Esophagus (tissue), 2 donors: ENCODE results near the gene CCDC120. TPM values are rescaled to one million over a fixed set of nuclear protein-coding genes. Genes with fewer than 3 reads are reported as not detected.

Source experiments
- H3K27ac ChIP-seq, 2 donors: one replicate each; pipeline ENCODE4 v1.5.1; 2013; ENCODE audit warnings: low read depth in 2 of 2, mild to moderate bottlenecking in 2 of 2, inconsistent platforms in 1 of 2, low read length in 1 of 2, moderate library complexity in 1 of 2
- H3K27me3 ChIP-seq, 2 donors: one replicate each; pipeline ENCODE4 v1.6.1; 2013; ENCODE audit warnings: low read length in 2 of 2, control low read depth in 1 of 2, mild to moderate bottlenecking in 1 of 2; ENCODE audit not compliant: insufficient read depth in 2 of 2, control insufficient read depth in 1 of 2
- H3K36me3 ChIP-seq, 2 donors: one replicate each; pipeline ENCODE4 v1.6.1; 2013; ENCODE audit warnings: low read length in 1 of 2; ENCODE audit not compliant: control insufficient read depth in 2 of 2, insufficient read depth in 2 of 2
- H3K4me1 ChIP-seq, 2 donors: one replicate each; pipeline ENCODE4 v1.6.1; 2013; ENCODE audit warnings: low read length in 1 of 2; ENCODE audit not compliant: control insufficient read depth in 2 of 2, insufficient read depth in 2 of 2
- H3K4me3 ChIP-seq, 2 donors: one replicate each; pipeline ENCODE4 v1.5.1; 2013; ENCODE audit warnings: low read length in 2 of 2, mild to moderate bottlenecking in 2 of 2, low read depth in 1 of 2, moderate library complexity in 1 of 2
- H3K9me3 ChIP-seq, 2 donors: one replicate each; pipeline ENCODE4 v1.6.1; 2013; ENCODE audit warnings: mild to moderate bottlenecking in 2 of 2, low read depth in 1 of 2, low read length in 1 of 2, moderate library complexity in 1 of 2; ENCODE audit not compliant: control insufficient read depth in 2 of 2, insufficient read depth in 1 of 2
- WGBS, 2 donors: extraction: QIAGEN DNeasy Blood & Tissue Kit; methylation state at CpG; one replicate each; pipeline ENCODE4 v1.1.7; 2013; 5-methylcytosine and 5-hydroxymethylcytosine counted together
- polyA plus RNA-seq, 2 donors: library from polyadenylated mRNA; stranded (reverse); fragments of 200-250 nt; gene quantifications; one replicate each; pipeline ENCODE4 v1.2.3, GENCODE V29; 2013
- donor health status: healthy with polysubstance abuse.
- donor health status: Bipolar disorder and iron deficiency.

The CCDC120 gene
- polyA plus RNA-seq, 2 donors, result 23.1 to 27.9 TPM

GRCh38 chrX:49061916-49062315, 3.1 kb downstream of the CCDC120 start:
- no peak overlapping the region for H3K27ac ChIP-seq
- no peaks in the 10 kb centered on the region for H3K4me1 ChIP-seq
- H3K4me3 ChIP-seq, result no peak overlapping the region
- 67 to 79% methylated on average over 10 of the region's 10 CpGs for WGBS, 2 donors
- H3K36me3 ChIP-seq, result peaks cover 0 to 11% of the 10 kb centered on the region in 2 donors
- no peaks in the 10 kb centered on the region for H3K27me3 ChIP-seq
- H3K9me3 ChIP-seq, result no peaks in the 10 kb centered on the region

GRCh38 chrX:49063715-49064114, 4.9 kb downstream of the CCDC120 start:
- Histone ChIP-seq H3K4me3 (no peak overlapping the region), H3K27me3 (no peaks in the 10 kb centered on the region), H3K9me3 (no peaks in the 10 kb centered on the region), H3K36me3 (peaks cover 0 to 14% of the 10 kb centered on the region in 2 donors), H3K4me1 (no peaks in the 10 kb centered on the region), H3K27ac (no peak overlapping the region)
- 95% methylated on average over 9 of the region's 9 CpGs for WGBS, 2 donors

- H3K4me3 ChIP-seq, result no peak overlapping the region
- WGBS, 2 donors, result 90 to 92% methylated on average over 17 to 20 of the region's 20 CpGs
- peaks cover 0 to 17% of the 10 kb centered on the region in 2 donors for H3K36me3 ChIP-seq
- H3K27ac ChIP-seq, result no peak overlapping the region
- H3K27me3 ChIP-seq, result no peaks in the 10 kb centered on the region
- no peaks in the 10 kb centered on the region for H3K9me3 ChIP-seq
- H3K4me1 ChIP-seq, result no peaks in the 10 kb centered on the region
Observed at GRCh38 chrX:49064303-49064702, 5.5 kb downstream of the CCDC120 start.

GRCh38 chrX:49064735-49065134, 5.9 kb downstream of the CCDC120 start:
- 84 to 85% methylated on average over 8 of the region's 8 CpGs for WGBS, 2 donors
- Histone ChIP-seq H3K9me3 (no peaks in the 10 kb centered on the region), H3K4me3 (no peak overlapping the region), H3K36me3 (peaks cover 0 to 17% of the 10 kb centered on the region in 2 donors), H3K27ac (no peak overlapping the region), H3K27me3 (no peaks in the 10 kb centered on the region), H3K4me1 (no peaks in the 10 kb centered on the region)

GRCh38 chrX:49066278-49066677, 7.5 kb downstream of the CCDC120 start:
- Histone ChIP-seq H3K27ac (no peak overlapping the region), H3K9me3 (no peaks in the 10 kb centered on the region), H3K4me3 (no peak overlapping the region), H3K27me3 (no peaks in the 10 kb centered on the region), H3K4me1 (no peaks in the 10 kb centered on the region), H3K36me3 (peaks cover 0 to 17% of the 10 kb centered on the region in 2 donors)
- 79 to 82% methylated on average over 2 of the region's 2 CpGs for WGBS, 2 donors

- peaks cover 0 to 17% of the 10 kb centered on the region in 2 donors for H3K36me3 ChIP-seq
- H3K27ac ChIP-seq, result no peak overlapping the region
- WGBS, 2 donors, result 69 to 76% methylated on average over 9 of the region's 9 CpGs
- H3K4me1 ChIP-seq, result no peaks in the 10 kb centered on the region
- no peak overlapping the region for H3K4me3 ChIP-seq
- H3K27me3 ChIP-seq, result no peaks in the 10 kb centered on the region
- no peaks in the 10 kb centered on the region for H3K9me3 ChIP-seq
Observed at GRCh38 chrX:49066690-49067089, 7.9 kb downstream of the CCDC120 start.

DNA sequence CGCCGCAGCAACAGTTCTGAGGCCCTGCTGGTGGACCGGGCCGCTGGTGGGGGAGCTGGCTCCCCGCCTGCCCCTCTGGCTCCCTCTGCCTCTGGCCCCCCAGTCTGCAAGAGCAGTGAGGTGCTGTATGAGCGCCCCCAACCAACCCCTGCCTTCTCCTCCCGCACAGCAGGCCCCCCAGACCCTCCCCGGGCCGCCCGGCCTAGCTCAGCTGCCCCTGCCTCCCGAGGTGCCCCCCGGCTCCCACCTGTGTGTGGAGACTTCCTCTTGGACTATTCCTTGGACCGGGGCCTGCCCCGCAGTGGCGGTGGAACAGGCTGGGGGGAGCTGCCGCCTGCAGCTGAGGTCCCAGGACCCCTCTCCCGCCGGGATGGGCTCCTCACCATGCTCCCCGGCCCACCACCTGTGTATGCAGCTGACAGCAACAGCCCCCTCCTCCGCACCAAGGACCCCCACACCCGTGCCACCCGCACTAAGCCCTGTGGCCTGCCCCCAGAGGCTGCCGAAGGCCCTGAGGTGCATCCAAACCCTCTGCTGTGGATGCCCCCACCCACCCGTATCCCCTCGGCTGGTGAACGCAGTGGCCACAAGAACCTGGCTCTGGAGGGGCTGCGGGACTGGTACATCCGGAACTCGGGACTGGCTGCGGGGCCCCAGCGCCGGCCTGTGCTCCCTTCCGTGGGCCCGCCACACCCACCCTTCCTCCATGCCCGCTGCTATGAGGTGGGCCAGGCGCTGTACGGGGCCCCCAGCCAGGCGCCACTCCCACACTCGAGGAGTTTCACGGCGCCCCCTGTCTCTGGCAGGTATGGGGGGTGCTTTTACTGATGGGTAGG, 8.7 kb downstream of the CCDC120 start:
- no peak overlapping the region for H3K27ac ChIP-seq
- 88 to 90% methylated on average over 34 to 41 of the region's 41 CpGs for WGBS, 2 donors
- H3K4me1 ChIP-seq, result peaks cover 0 to 2% of the 10 kb centered on the region in 2 donors
- no peaks in the 10 kb centered on the region for H3K9me3 ChIP-seq
- H3K27me3 ChIP-seq, result no peaks in the 10 kb centered on the region
- peaks cover 0 to 17% of the 10 kb centered on the region in 2 donors for H3K36me3 ChIP-seq
- no peak overlapping the region for H3K4me3 ChIP-seq

DNA sequence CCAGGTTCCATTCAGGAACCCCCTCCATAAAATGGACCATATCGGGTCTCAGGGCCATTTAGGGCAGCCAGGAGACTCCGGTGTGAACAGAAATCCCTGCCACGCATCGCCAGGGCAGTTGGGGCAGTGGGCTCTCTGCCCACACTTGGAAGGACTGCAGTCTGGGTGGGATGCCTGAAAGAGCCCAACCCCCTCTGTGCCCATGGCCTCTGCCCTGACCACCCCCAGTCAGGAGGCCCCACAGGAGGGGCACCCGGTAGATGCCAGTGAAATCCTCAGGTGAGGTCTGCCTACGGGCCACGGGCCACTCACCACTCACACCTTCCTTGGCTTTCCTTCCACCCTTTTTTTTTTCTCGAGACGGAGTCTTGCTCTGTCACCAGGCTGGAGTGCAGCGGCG, 10.2 kb downstream of the CCDC120 start:
- Histone ChIP-seq H3K27ac (no peak overlapping the region), H3K9me3 (no peaks in the 10 kb centered on the region), H3K4me3 (no peak overlapping the region), H3K36me3 (peaks cover 0 to 11% of the 10 kb centered on the region in 2 donors), H3K4me1 (peaks cover 0 to 5% of the 10 kb centered on the region in 2 donors), H3K27me3 (no peaks in the 10 kb centered on the region)
- WGBS, 2 donors, result 85 to 86% methylated on average over 11 of the region's 11 CpGs

GRCh38 chrX:49070988-49071387, 12.2 kb downstream of the CCDC120 start:
- 66 to 90% methylated on average over 4 of the region's 4 CpGs for WGBS, 2 donors
- Histone ChIP-seq H3K27me3 (no peaks in the 10 kb centered on the region), H3K4me3 (no peak overlapping the region), H3K4me1 (peaks cover 0 to 5% of the 10 kb centered on the region in 2 donors), H3K27ac (no peak overlapping the region), H3K36me3 (peaks cover 0 to 9% of the 10 kb centered on the region in 2 donors), H3K9me3 (no peaks in the 10 kb centered on the region)
